SK-N-MC (cell line): ENCODE results near the gene DCST2.

Experiments
- EZH2 ChIP-seq: fragments of 200-600 bp; sonication (generic); IDR thresholded peaks from one replicate; pipeline ENCODE4 v1.6.1; 2017; ENCODE audit warnings: antibody characterized with exemption
- POLR2AphosphoS5 ChIP-seq: IDR thresholded peaks from 2 replicates; pipeline ENCODE4 v1.6.1; 2012; ENCODE audit warnings: mild to moderate bottlenecking, low read depth, low read length, borderline replicate concordance

DNA sequence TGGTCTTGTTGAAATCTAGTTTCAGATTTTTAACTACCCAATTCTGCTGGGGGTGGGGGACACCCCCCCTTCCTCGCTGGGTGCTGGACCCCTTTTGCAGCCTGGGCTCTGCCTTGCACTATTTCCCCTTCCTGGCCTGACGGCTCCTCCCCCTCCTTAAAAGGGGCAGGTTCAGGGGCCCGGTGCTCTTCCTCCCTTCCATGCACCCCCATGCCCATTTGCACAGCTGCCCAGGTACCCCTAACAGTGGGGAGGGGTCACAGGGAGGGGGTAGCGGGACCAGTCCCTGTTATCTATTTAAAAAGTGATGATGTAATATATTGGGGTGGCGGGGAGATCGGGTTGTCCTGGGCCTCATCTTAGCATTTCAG lies 15.7 kb downstream of the DCST2 start:
- TF ChIP-seq EZH2 (no peak), POLR2AphosphoS5 (no peak)
